RPMI8226 (cell line): Measurements from ENCODE around the gene ADIPOR1.
"Not testable (repeated sequence)": the region's sequence is repeated elsewhere in the genome, so short reads cannot be mapped to it uniquely, and the experiment has no call there.

ENCODE experiments used
- DNase-seq: peaks from one replicate; pipeline ENCODE4 v3.0.0-alpha.2; 2015

The ADIPOR1 gene

DNA sequence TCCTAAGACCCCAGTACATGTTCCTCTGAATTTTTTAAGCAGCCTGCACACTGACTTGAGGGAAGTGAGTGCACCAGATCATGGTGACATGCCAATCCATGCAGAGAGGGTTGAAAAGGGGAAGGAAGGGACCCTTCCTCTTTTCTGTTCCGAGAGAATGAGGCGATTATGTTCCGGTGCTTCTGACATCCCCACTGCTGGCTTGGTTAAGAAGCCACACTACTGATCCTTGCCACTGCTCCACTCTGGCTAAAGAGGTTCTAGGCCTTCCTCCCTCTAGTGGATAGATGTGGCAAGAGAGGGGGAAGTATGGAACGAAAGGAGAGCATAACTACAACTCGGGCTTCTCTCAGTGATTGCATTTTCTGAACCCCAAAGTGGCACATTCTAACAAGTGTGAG, 10.8 kb upstream of the ADIPOR1 start:
- peak; percentile 85 for DNase-seq

DNA sequence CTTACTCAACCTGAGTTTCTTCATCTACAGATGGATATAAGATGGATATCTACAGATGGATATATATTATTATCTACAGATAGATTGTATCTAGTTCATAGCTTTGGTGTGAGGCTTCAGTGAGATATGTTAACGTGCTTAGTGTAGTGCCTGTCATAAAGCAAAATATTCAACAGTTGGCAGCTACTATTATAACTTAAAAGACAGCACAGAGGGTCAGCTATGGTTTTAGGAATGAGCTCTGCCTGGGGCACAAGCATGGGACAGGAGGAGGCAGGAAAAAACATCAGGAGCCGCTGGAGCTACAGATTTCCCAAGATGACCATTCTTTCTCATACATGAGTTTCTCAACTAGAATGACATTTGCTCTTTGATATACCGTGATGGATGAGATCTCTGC, 10.2 kb upstream of the ADIPOR1 start:
- DNase-seq = no peak

- DNase-seq = peak; percentile 26
These were observed 9.7 kb upstream of the ADIPOR1 start for GRCh38 chr1:202967684-202968281.

DNA sequence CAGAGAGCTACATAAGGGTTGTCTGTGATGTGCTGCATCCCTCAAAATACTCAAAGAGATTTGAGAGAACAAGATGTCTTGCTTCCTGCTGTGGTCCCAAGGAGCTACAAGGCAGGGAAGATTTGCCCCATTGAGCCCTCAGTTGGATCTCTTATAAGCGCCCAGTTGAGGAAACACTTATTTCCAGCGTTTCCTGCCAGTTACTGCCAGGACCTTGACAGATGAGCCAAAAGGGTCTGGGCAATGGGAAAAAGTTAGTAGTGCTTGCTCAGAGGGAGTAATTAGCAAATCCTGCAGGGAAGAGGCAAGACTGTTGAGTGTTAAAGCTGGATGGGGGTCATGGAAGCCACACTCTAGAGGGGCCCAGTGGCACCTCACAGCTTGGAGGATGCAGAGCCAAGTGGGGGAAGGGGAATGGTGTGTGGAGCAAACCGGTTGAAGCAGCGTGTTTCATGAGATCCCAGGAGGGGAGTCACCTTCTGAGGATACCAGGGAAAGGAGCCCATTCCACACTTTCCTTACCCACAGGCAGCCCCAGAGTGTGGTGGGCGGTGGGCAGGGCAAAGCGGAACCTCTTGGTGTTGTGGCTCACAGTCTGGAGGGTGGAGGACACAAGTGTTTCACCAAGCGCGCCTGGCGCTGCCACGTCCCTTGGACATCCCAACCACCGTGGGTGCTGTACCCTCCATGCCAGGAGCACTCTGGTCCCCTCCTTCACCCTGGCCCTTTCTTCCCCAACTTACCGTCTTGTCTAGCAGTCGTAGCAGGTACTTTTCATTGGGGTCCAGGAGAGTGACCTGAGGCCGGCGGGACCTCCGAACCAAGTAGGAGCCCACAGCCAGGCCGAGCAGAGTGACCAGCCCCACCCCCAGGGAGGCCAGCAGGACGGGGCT, 8.1 kb upstream of the ADIPOR1 start:
- no peak for DNase-seq

DNA sequence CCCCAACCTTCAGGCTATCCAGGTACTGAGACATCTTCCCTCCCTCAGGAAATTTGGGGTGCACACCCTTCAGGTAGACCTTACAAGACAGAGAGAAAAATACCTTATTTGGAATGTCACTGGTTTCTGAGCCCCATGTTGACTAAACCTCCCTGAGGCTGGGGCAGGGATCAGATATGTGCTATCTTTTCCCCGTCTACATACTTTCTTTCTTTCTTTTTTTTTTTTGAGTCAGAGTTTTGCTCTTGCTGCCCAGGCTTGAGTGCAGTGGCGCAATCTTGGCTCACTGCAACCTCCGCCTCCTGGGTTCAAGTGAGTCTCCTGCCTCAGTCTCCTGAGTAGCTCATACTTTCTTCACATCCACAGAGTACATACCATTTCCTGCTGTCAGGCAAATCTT, 7.3 kb upstream of the ADIPOR1 start:
- DNase-seq = no peak

DNA sequence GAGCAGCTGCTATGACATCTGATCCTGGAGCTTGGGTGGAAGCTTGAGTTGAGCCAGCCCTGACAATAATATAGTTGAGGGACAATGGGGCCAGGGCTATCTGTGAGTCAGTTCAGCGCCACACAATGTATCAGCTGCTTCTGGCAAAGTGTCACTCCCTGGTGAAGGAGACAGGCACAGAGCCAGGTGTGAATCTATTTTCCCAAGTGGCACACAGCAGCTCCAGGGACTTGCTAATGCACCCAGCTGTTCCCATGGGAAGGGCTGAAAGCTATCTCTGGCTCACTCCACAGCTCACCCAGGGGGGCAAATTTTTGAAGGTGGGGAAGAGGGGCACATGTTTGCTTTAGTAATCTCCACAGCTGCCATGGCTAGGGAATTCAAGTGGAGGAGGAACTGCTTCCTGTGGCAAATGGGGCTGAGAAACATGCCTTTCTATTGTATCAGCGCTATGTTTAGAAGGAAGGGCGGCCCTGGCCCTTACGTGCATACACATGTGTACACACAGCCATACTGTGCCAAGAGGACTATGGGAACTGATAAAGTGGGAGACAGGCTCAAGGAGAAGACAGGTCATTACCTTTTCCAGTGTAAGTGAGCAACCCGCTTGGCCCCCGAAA, 6.8 kb upstream of the ADIPOR1 start:
- no peak for DNase-seq

DNA sequence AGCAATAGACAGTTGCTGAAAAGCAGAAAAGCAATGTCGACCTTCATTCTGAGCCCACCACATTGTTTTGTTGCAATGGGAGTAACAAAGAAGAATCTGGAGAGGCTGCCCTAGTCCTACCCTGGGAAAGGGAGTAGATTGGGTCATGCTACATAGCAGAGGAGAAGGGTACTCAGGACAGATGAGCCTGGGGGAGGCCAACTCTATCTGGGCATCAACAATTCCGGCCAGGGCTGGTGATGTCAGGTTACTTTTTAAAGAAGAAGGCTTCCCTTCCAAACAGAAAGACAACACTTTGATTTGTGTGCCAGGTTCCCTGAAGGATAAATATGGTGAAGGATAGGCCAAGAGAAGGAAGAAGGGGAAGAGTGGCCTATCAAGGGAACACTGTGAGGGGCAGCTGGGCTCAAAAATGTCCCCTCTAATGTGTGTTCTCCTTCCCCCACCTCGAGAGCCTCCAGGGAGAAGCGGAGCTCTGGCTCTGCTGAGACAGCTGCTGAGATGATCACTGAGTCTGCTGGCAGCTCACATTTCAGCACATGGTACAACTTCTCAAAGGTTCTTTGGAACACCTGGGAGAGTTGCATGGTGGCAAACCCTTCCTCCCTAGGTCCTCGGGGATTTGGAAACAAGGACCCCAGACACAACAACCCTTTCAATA, 3.2 kb upstream of the ADIPOR1 start:
- no peak for DNase-seq

DNA sequence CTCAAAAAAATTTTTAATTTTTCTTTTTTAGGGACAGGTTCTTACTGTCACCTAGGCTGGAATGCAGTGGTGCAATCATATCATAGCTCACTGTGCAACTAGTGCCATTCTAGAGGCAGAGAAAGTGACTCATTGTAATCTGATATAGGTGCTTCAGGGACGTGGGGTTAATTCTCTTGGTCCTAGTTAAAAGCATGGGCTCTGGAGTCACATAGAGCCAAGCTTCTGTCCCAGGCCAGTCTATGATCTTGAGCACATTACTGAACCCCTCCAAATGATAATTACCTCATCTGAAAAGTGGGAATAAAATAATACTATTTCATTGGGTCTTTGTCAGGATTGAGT, 1.1 kb upstream of the ADIPOR1 start:
- DNase-seq = no peak

DNA sequence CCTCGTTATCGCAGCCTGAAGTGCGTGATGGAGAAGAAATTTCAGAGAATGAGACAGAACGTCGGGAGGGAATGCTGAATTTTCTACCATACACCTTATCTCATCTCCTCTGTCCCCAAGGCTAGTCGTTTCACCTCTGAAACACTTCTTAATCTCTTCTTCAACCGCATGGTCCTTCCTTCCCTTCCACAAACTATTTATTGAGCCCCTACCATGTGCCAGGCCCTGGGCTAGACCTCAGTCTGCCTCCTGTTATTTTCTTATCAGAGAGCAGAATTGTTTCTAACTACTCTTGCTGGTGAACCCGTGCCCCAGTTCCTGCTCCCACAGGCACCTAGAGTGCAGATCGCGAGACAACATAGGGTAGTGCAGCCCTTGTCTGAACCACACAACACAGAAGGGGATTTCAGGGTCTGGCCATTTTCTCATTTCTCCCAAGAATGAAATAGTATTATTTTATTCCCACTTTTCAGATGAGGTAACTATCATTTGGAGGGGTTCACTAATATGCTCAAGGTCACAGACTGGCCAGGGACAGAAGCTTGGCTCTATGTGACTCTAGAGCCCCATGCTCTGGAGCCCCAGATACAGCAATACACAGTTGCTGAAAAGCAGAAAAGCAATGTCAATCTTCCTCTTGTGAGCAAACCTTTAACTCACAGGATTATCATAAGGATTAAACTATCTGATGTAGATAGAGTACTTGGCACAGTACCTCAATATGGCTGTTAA, 598 bp upstream of the ADIPOR1 start:
- DNase-seq = no peak

DNA sequence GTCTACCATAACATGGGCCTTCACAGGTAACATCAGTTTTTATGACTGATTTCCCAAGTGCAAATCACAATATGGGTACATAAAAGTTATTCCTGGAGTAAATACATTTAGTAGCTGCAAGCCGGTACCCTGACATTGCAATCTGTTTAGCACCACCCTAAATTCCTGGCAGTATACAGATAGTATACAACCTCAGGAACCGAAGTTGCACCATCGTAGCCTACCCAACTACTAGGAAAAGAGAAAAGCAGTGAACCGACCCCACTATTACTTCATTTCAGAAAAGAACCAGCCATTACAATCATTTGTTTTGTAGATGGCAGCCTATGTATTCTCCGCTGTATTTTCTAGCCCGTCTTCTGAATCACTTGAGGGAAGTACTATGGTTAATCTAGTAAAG, 1.1 kb downstream of the ADIPOR1 start:
- no peak for DNase-seq

DNA sequence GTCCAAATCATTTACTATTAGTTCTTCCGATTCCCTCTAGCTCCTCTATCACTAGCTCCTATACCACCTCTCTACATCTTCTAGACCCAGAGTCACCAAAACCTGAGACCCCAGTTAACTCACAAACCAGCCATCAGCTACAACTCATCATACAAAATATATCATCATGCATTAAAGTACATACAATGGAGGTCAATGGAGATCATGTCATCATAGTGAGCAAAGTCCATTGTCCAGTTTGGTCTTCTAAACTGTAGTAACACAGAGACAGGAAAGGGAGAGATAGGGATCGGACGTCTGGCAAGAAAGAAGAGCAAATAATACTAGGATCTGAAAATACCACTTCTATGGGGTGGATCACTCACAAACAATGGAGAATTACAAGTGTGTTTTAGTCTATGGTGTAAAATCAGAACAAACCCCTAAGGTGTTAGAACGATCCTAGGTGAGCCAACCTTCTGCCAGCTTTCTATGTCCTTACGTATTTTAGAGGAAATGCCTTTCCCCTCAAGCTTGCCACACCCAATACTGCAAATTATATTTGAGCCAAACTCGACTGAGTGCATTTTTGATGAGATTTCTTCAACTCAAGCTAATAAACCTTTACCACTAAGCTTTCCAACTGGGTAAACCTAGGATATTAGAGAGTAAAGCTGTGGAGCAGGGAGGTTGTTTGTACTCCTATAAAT, 3.9 kb downstream of the ADIPOR1 start:
- no peak for DNase-seq

DNA sequence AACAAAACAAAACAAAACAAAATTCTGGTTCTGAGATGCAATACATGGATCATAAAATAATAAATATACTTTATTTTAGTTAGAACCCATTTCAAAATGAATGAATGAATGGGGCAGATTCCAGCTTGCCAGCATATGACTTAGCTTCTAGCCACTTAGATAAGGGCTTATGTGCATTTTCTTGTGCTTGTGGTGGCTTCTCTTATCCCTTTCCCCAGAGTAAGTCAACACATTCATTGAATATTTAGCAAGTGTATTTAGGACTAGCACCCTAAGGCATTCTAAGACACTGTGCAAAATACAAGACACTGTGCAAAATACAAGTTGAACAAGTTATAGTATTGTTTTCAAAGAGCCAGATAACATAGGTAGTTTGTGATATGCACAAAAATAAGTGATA, 4.7 kb downstream of the ADIPOR1 start:
- no peak for DNase-seq

DNA sequence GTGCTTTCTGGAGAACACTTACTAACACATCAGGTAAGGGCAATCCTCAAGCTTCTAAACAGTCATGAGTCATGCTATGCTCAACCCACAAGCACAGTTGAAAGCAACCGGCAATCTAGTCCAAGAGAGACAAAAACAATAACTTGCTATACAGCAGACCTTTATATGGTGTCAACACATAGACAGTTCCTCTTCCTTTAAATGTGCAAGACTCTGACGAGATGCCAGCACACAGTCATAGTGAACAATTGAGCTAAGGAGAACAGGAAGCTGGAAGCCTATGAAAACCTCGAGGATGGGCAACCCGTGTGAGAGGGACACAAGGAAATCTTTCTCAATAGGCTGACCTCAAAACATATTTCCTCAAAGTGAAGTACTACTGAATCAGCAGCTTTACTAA, 5.3 kb downstream of the ADIPOR1 start:
- DNase-seq = no peak

- DNase-seq = no peak
These were observed 6.0 kb downstream of the ADIPOR1 start for GRCh38 chr1:202952099-202952498.

- DNase-seq = no peak
These were observed 6.7 kb downstream of the ADIPOR1 start for GRCh38 chr1:202951437-202951836.

DNA sequence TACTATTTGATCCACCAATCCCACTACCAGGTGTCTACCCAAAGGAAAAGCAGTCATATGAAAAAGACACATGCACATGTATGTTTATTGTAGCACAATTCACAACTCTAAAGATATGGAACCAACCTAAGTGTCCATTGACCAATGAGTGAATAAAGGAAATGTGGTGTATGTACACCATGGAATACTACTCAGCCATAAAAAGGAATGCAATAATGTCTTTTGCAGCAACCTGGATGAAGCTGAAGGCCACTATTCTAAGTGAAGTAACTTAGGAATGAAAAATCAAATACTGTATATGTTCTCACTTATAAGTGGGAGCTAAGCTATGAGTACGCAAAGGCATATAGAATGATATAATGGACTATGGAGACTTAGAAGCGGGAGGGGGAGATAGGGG, 12.6 kb downstream of the ADIPOR1 start:
- no peak for DNase-seq

- no peak for DNase-seq
These were observed 13.6 kb downstream of the ADIPOR1 start for GRCh38 chr1:202944438-202944921.

DNA sequence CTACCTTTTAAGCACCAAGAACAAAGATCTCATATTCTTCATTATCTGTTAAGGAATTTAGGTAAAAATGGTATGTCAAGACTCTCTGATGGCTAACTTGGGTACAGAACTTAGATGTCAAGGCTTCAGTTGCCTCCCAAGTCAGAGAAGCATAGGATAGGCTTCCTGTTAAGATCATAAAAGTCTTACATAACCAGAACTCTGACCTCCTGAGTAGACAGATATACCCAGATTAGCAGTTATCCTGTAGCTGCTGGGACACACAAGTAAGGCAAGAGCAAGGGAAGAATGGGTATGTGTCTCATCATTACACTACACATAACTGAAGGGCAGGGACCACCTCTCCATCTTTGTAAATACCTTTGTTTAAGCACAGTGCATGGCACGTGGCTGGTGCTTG, 15.7 kb downstream of the ADIPOR1 start:
- no peak for DNase-seq

- no peak for DNase-seq
These were observed 16.7 kb downstream of the ADIPOR1 start for GRCh38 chr1:202941372-202941771.

DNA sequence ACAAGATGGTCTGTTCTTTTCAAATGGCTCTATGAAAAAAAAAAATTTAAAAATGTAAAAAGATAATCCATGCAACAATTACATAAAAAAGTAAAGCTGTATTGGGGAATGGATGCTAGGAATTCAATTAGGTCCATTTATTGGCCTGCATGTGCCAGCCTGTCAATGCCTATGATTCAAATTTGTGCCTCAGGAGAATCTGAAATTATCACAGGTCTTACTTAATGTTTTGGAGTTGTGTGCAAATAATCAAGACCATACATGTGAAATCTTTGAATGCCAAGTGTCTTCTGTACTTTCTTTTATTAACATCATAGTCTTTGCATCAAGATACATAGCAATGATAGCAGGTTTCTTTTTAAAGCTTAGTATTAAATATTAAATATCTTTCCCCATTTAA, 17.6 kb downstream of the ADIPOR1 start:
- no peak for DNase-seq

DNA sequence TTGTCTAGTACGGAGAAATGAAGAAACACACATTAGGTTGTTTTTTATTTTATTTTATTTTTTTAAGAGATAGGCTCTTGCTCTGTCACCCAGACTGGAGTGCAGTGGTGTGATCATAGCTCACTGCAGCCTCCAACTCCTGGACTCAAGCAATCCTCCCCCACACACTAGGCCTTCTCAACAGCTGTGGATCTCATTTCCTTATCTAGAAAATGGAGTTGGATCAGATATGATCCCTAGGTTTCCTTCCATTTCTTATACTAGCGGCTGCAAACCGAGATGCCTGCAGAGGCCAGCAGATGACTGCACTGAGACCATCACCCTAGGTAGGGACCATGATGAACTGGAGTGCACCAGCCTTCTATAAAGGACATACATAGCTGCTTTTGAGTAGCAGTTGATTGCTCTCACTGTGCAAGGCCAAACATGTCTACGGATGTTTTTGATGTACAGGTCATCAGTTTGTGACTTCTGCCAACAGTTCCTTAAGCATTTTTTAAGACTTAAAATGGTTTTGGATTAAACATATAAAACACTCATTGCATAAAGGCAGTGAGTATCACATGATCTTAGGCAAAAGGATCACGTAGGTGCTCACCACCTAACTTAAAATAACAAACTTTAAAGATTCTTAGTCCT, 19.7 kb downstream of the ADIPOR1 start:
- DNase-seq = no peak

- not testable (repeated sequence) for DNase-seq
These were observed 21.7 kb downstream of the ADIPOR1 start for GRCh38 chr1:202936409-202936808.
